AG04450 (cell line): Measurements from ENCODE around the gene MTUS2. TPM values are rescaled to one million over a fixed set of nuclear protein-coding genes. Genes with fewer than 3 reads are reported as not detected.

Experiments used
- CTCF ChIA-PET: fragments of 300-600, 350-600 bp; formaldehyde crosslinking; extraction: SDS; loops from one replicate; lab custom pipeline; 2022; ENCODE audit warnings: antibody characterized with exemption, inconsistent platforms; lab: Charles Lee
- POLR2A ChIA-PET: fragments of 350-600 bp; formaldehyde crosslinking; extraction: SDS; loops from one replicate; lab custom pipeline; 2021; ENCODE audit warnings: antibody characterized with exemption, inconsistent platforms; lab: Yijun Ruan, JAX
- DNase-seq: peaks from one replicate; pipeline ENCODE4 v3.0.0-alpha.2; 2011; ENCODE audit warnings: low read depth, low spot score
- H3K27ac ChIP-seq: one replicate; pipeline ENCODE4 v1.5.1; 2012; ENCODE audit warnings: low read depth, low read length, control low read depth
- H3K27me3 ChIP-seq: one replicate; pipeline ENCODE4 v1.6.0; 2012; ENCODE audit warnings: low read length; ENCODE audit not compliant: control insufficient read depth, insufficient read depth
- H3K4me3 ChIP-seq: 2 replicates; pipeline ENCODE4 v1.5.1; 2011; ENCODE audit warnings: mild to moderate bottlenecking, low read depth, low read length, control low read depth
- H3K9me3 ChIP-seq: 2 replicates; pipeline ENCODE4 v1.5.1; 2012; ENCODE audit warnings: low read length; ENCODE audit not compliant: control insufficient read depth, insufficient read depth
- polyA plus RNA-seq: library from polyadenylated mRNA; depleted of rRNA; stranded (reverse); fragments of >200 nt; gene quantifications from 2 replicates; pipeline ENCODE4 v1.2.3, GENCODE V29; 2011
- TF ChIP-seq, protein P1 (sequence below): IDR thresholded peaks from 2 replicates; pipeline ENCODE4 v1.5.1; 2011; ENCODE audit warnings: low read depth, low read length, control low read depth, inconsistent platforms

MTUS2 gene
- polyA plus RNA-seq, 1 experiment: 0.02 TPM

DNA sequence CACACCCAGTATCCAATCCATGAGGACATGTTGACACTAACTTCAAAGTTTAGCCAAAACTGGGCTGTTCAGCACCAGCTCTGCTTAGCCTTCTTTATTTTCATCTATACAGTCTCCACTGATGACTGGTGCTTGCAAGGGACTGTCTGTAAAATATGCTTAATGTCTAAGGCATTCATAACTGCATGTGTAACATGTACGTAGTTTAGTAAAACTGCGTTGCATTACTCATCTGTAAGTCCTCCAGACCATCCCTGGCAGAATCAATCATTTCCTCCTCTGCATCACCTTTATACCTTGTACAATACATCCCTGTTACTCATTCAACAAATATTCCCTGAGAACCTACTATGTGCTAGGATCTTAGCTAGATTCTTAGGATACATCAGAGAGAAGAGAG lies 362.1 kb downstream of the MTUS2 start:
- no peak overlapping the region for H3K27ac ChIP-seq
- no peak for DNase-seq
- H3K4me3 ChIP-seq: no peak overlapping the region
- ChIA-PET CTCF (no interaction called here), POLR2A (no interaction called here)
- peaks cover 12% of the 10 kb centered on the region for H3K9me3 ChIP-seq
- no peaks in the 10 kb centered on the region for H3K27me3 ChIP-seq
- TF ChIP-seq, protein P1, sequence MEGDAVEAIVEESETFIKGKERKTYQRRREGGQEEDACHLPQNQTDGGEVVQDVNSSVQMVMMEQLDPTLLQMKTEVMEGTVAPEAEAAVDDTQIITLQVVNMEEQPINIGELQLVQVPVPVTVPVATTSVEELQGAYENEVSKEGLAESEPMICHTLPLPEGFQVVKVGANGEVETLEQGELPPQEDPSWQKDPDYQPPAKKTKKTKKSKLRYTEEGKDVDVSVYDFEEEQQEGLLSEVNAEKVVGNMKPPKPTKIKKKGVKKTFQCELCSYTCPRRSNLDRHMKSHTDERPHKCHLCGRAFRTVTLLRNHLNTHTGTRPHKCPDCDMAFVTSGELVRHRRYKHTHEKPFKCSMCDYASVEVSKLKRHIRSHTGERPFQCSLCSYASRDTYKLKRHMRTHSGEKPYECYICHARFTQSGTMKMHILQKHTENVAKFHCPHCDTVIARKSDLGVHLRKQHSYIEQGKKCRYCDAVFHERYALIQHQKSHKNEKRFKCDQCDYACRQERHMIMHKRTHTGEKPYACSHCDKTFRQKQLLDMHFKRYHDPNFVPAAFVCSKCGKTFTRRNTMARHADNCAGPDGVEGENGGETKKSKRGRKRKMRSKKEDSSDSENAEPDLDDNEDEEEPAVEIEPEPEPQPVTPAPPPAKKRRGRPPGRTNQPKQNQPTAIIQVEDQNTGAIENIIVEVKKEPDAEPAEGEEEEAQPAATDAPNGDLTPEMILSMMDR: no peak

DNA sequence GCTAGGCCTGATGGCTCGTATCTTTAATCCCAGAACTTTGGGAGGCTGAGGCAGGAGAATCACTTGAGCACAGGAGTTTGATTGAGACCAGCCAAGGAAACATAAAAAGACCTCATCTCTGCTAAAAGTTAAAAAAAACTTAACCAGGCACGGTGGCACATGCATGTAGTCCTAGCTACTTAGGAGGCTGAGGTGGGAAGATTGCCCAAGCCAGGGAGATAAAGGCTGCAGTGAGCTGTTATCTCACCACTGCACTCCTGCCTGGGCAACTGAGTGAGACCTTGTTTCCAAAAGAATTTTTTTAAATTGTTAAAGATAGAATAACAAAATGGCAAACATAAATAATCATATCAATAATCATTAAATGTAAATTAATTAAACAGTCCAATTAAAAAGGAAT lies 365.8 kb downstream of the MTUS2 start:
- ChIA-PET POLR2A (no interaction called here), CTCF (no interaction called here)
- Histone ChIP-seq H3K9me3 (peaks cover 25% of the 10 kb centered on the region), H3K4me3 (no peak overlapping the region), H3K27me3 (no peaks in the 10 kb centered on the region), H3K27ac (no peak overlapping the region)
- TF ChIP-seq, protein P1: no peak
- no peak for DNase-seq

DNA sequence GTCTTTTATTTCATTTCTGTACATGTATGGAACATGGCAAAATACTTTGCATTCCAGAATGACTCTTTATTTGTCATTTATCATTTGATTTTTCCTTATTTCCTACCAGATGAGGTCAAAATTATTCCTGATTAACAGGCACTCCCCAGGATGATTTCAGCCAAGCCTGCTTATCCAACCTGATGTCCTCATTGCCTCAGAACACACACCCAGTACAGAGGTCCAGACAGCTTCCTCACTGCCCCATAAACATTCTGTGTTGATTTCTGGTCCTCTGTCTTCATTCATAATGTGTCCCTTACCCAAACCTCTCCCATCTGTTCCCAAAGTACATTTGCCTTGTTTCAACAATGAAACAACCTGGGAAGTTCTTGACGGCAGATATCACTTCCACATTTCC lies 367.4 kb downstream of the MTUS2 start:
- Histone ChIP-seq H3K27me3 (no peaks in the 10 kb centered on the region), H3K27ac (no peak overlapping the region), H3K4me3 (no peak overlapping the region), H3K9me3 (peaks cover 25% of the 10 kb centered on the region)
- TF ChIP-seq, protein P1: no peak
- no peak for DNase-seq
- CTCF ChIA-PET: no interaction called here
- POLR2A ChIA-PET: no interaction called here

GRCh38 chr13:29190298-29190697 lies 370.2 kb downstream of the MTUS2 start:
- POLR2A ChIA-PET: no interaction called here
- DNase-seq: no peak
- no peak overlapping the region for H3K27ac ChIP-seq
- H3K9me3 ChIP-seq: peaks cover 20% of the 10 kb centered on the region
- CTCF ChIA-PET: no interaction called here
- no peaks in the 10 kb centered on the region for H3K27me3 ChIP-seq
- TF ChIP-seq, protein P1: no peak
- no peak overlapping the region for H3K4me3 ChIP-seq

DNA sequence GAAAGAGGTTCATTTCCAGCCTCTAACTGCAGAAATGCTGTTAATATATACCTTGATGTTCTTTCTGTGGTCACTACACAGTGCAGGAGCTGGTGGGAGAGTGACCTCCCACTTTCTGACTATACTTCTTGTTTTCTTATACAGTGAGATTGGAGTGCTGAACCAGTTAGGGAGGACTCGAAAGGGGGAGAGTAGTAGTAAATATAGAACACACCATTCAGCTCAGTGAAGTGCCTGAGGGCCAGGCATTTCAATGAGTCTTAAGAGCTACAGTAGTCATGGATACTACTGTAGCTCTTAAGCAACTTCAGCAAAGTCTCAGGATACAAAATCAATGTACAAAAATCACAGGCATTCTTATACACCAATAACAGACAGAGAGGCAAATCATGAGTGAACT lies 372.9 kb downstream of the MTUS2 start:
- Histone ChIP-seq H3K27ac (no peak overlapping the region), H3K27me3 (no peaks in the 10 kb centered on the region), H3K4me3 (no peak overlapping the region), H3K9me3 (peaks cover 25% of the 10 kb centered on the region)
- ChIA-PET POLR2A (no interaction called here), CTCF (no interaction called here)
- TF ChIP-seq, protein P1: no peak
- no peak for DNase-seq
